B cell (primary cell): ENCODE measurements around the gene MGAT4C. TPM values are rescaled to one million over a fixed set of nuclear protein-coding genes. Genes with fewer than 3 reads are reported as not detected.

Source experiments
- ATAC-seq: fragments of 200-7000 bp; cut with Tn5 transposase; one replicate; pipeline ENCODE4 v1.10.0; 2021; ENCODE audit warnings: low read depth, mild to moderate bottlenecking, moderate number of reproducible peaks, moderate library complexity
- CTCF ChIA-PET: fragments of 350-600 bp; sonication (Branson Sonifier 250); formaldehyde crosslinking; loops from one replicate; lab custom pipeline; 2021; ENCODE audit warnings: antibody characterized with exemption, inconsistent platforms; lab: Charles Lee
- POLR2A ChIA-PET: fragments of 350-600 bp; sonication (Branson Sonifier 250); formaldehyde crosslinking; loops from one replicate; lab custom pipeline; 2021; ENCODE audit warnings: antibody characterized with exemption; lab: Charles Lee
- DNase-seq: peaks from one replicate; pipeline ENCODE4 v3.0.0; 2013
- H2AFZ ChIP-seq: 2 replicates; pipeline ENCODE4 v1.6.1; 2012; ENCODE audit warnings: mild to moderate bottlenecking, low read depth, low read length; ENCODE audit not compliant: insufficient read depth, poor library complexity, severe bottlenecking
- H3K27ac ChIP-seq, 2 donors: 1 replicate in 1 of 2; 2 replicates in 1 of 2; pipeline ENCODE4 v1.5.1; 2012 to 2013; ENCODE audit warnings: low read length in 2 of 2, mild to moderate bottlenecking in 2 of 2, moderate library complexity in 1 of 2
- H3K27me3 ChIP-seq, 4 experiments: fragments of 200-600 bp in 1 of 4; sonication (generic) in 1 of 4; replicated peaks in 1 of 4; 1 replicate in 2 of 4; 2 replicates in 2 of 4; pipeline versions ENCODE4 v1.6.1 to v1.7.0; 2013 to 2016; ENCODE audit warnings: low read length in 3 of 4, mild to moderate bottlenecking in 2 of 4, mixed read lengths in 1 of 4, moderate library complexity in 1 of 4; ENCODE audit not compliant: insufficient read depth in 4 of 4, control insufficient read depth in 3 of 4; ENCODE audit errors: control extremely low read depth in 1 of 4
- H3K36me3 ChIP-seq, 2 experiments: replicated peaks in 1 of 2; 1 replicate in 1 of 2; 2 replicates in 1 of 2; pipeline versions ENCODE4 v1.6.1 to v1.7.1; 2013; ENCODE audit warnings: low read length in 1 of 2; ENCODE audit not compliant: insufficient read depth in 2 of 2, control insufficient read depth in 1 of 2; ENCODE audit errors: control extremely low read depth in 1 of 2, extremely low read depth in 1 of 2
- H3K4me1 ChIP-seq, 2 donors: fragments of 200-600 bp in 1 of 2; sonication (generic) in 1 of 2; 1 replicate in 1 of 2; 2 replicates in 1 of 2; pipeline versions ENCODE4 v1.5.1 to v1.6.1; 2013 to 2017; ENCODE audit warnings: low read length in 2 of 2; ENCODE audit not compliant: control insufficient read depth in 2 of 2, insufficient read depth in 2 of 2
- H3K4me2 ChIP-seq: replicated peaks from 2 replicates; pipeline ENCODE3; 2012; ENCODE audit warnings: mild to moderate bottlenecking, low read depth, low read length; ENCODE audit not compliant: poor library complexity, severe bottlenecking
- H3K4me3 ChIP-seq, 5 experiments: fragments of 200-600 bp in 1 of 5; sonication (generic) in 1 of 5; 1 replicate in 3 of 5; 2 replicates in 2 of 5; pipeline versions ENCODE4 v1.5.1 to v1.7.0; 2011 to 2016; ENCODE audit warnings: low read length in 4 of 5, mild to moderate bottlenecking in 4 of 5, low read depth in 2 of 5, control low read depth in 1 of 5, moderate library complexity in 1 of 5; ENCODE audit not compliant: insufficient read depth in 1 of 5; ENCODE audit errors: control extremely low read depth in 1 of 5, extremely low read depth in 1 of 5
- H3K79me2 ChIP-seq: fragments of 200-600 bp; sonication (generic); one replicate; pipeline ENCODE4 v1.6.0; 2016; ENCODE audit warnings: low read length; ENCODE audit not compliant: control insufficient read depth, insufficient read depth
- H3K9ac ChIP-seq: fragments of 200-600 bp; sonication (generic); 2 replicates; pipeline ENCODE4 v1.6.1; 2017; ENCODE audit warnings: mild to moderate bottlenecking, low read length, moderate library complexity
- H3K9me3 ChIP-seq, 3 donors: one replicate each; pipeline versions ENCODE4 v1.6.1 to v1.7.1; 2013; ENCODE audit warnings: low read length in 2 of 3; ENCODE audit not compliant: control insufficient read depth in 2 of 3, insufficient read depth in 1 of 3; ENCODE audit errors: control extremely low read depth in 1 of 3
- H4K20me1 ChIP-seq: 2 replicates; pipeline ENCODE4 v1.6.0; 2012; ENCODE audit warnings: mild to moderate bottlenecking, low read length; ENCODE audit not compliant: insufficient read depth, control insufficient read depth, poor library complexity, severe bottlenecking
- H3K27ac Mint-ChIP-seq: one replicate; pipeline ENCODE4 v1.8.0; 2021; ENCODE audit warnings: mixed read lengths
- H3K27me3 Mint-ChIP-seq: one replicate; pipeline ENCODE4 v1.8.0; 2021; ENCODE audit warnings: mixed read lengths
- H3K4me1 Mint-ChIP-seq: one replicate; pipeline ENCODE4 v1.8.0; 2021; ENCODE audit warnings: mixed read lengths
- H3K4me3 Mint-ChIP-seq: one replicate; pipeline ENCODE4 v1.8.0; 2021; ENCODE audit warnings: mixed read lengths
- H3K9me3 Mint-ChIP-seq: one replicate; pipeline ENCODE4 v1.8.0; 2022; ENCODE audit warnings: mixed read lengths; ENCODE audit not compliant: insufficient read depth
- CTCF ChIP-seq: fragments of 200-600 bp; IDR thresholded peaks from one replicate; pipeline ENCODE4 v1.8.0; 2022; ENCODE audit warnings: antibody characterized with exemption, mild to moderate bottlenecking
- EZH2 ChIP-seq: IDR thresholded peaks from 2 replicates; pipeline ENCODE4 v1.6.1; 2012; ENCODE audit warnings: borderline replicate concordance, low read depth, mild to moderate bottlenecking, moderate library complexity, low read length; ENCODE audit not compliant: insufficient read depth, poor library complexity, severe bottlenecking
- WGBS: methylation state at CpG from one replicate; pipeline ENCODE4 v1.1.5; 2013; ENCODE audit warnings: missing lambda C conversion rate; ENCODE audit not compliant: insufficient coverage; 5-methylcytosine and 5-hydroxymethylcytosine counted together
- intact Hi-C: fragments of 100-400 bp; cut with micrococcal nuclease; formaldehyde crosslinking; loops from one replicate; pipeline ENCODE4 v1.10.0; 2022
- polyA plus RNA-seq: library from polyadenylated mRNA; depleted of rRNA; stranded (reverse); fragments of >200 nt; gene quantifications from 2 replicates; pipeline ENCODE4 v1.2.3, GENCODE V29; 2012
- total RNA-seq, 2 donors: library from RNA; stranded (reverse); fragments of 120-200 nt in 1 of 2; gene quantifications; 1 replicate in 1 of 2; 2 replicates in 1 of 2; pipeline versions ENCODE4 v1.2.3 to v1.2.4, GENCODE V29; 2013 to 2022

Gene MGAT4C
- total and polyA plus RNA-seq, 2 donors (not counting 1 experiment from before 2014, with no cell fraction given) = not detected

GRCh38 chr12:86050010-86050409 is 206.2 kb downstream of the MGAT4C start:
- POLR2A ChIA-PET = no interaction called here
- no peak overlapping the region for H3K27ac Mint-ChIP-seq
- Histone ChIP-seq H3K79me2 (no peaks in the 10 kb centered on the region), H3K9ac (no peak overlapping the region), H3K9me3 (no peaks in the 10 kb centered on the region), H2AFZ (no peak overlapping the region), H4K20me1 (no peaks in the 10 kb centered on the region), H3K27me3 (no peaks in the 10 kb centered on the region), H3K4me1 (no peaks in the 10 kb centered on the region), H3K4me2 (no peak overlapping the region), H3K36me3 (no peaks in the 10 kb centered on the region), H3K4me3 (no peak overlapping the region), H3K27ac (no peak overlapping the region)
- H3K4me3 Mint-ChIP-seq = no peak overlapping the region
- WGBS = no CpG with 5 or more reads among the region's 3 CpGs
- ATAC-seq = no peak
- no peak for DNase-seq
- H3K4me1 Mint-ChIP-seq = no peaks in the 10 kb centered on the region
- H3K9me3 Mint-ChIP-seq = no peaks in the 10 kb centered on the region
- intact Hi-C loops = no loop called here
- H3K27me3 Mint-ChIP-seq = no peaks in the 10 kb centered on the region
- TF ChIP-seq CTCF (no peak), EZH2 (no peak)
- CTCF ChIA-PET = no interaction called here

GRCh38 chr12:86044396-86044795 is 211.8 kb downstream of the MGAT4C start:
- ATAC-seq = no peak
- no peaks in the 10 kb centered on the region for H3K27me3 Mint-ChIP-seq
- H4K20me1 ChIP-seq = no peaks in the 10 kb centered on the region
- no peaks in the 10 kb centered on the region for H3K36me3 ChIP-seq
- no peak for TF ChIP-seq CTCF
- no peak for TF ChIP-seq EZH2
- H3K9ac ChIP-seq = no peak overlapping the region
- no peaks in the 10 kb centered on the region for H3K27me3 ChIP-seq
- no peaks in the 10 kb centered on the region for H3K4me1 Mint-ChIP-seq
- CTCF ChIA-PET = no interaction called here
- no peak overlapping the region for H2AFZ ChIP-seq
- no peak overlapping the region for H3K4me2 ChIP-seq
- H3K4me1 ChIP-seq = no peaks in the 10 kb centered on the region
- H3K9me3 ChIP-seq = peaks cover 0 to 11% (median 1%) of the 10 kb centered on the region in 3 donors
- no peak for DNase-seq
- no peak overlapping the region for H3K27ac ChIP-seq
- intact Hi-C loops = no loop called here
- POLR2A ChIA-PET = no interaction called here
- H3K27ac Mint-ChIP-seq = no peak overlapping the region
- H3K9me3 Mint-ChIP-seq = peaks cover 16% of the 10 kb centered on the region
- no peak overlapping the region for H3K4me3 Mint-ChIP-seq
- H3K79me2 ChIP-seq = no peaks in the 10 kb centered on the region
- WGBS = 89% methylated on average over 5 of the region's 5 CpGs
- H3K4me3 ChIP-seq = no peak overlapping the region
